ENCODE data around the gene BNC2.

DNA sequence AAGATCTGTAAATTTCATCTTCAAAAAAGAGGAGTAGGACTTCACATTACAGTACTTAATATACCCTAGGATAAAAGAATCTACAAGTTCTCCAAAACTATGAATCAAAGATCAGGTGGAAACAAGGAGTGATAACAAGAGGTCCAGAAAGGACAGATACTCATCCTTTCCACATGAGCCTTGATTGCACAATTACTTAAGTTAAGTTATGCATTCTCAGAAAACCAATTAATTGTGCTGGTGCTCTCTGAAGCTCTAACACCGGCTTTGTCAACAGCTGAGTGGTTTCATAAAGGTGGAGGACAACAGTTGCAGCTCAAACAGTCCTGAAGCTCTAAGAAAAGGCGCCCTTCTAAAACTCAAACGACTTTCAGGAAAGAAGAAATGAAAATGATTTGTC is 251.9 kb downstream of the BNC2 start:
- no peak for TF ChIP-seq CTCF (IDR thresholded peaks at IDR 0.05)
- TF ChIP-seq POLR2AphosphoS5 (IDR thresholded peaks at IDR 0.05) = no peak
- no peak for TF ChIP-seq EP300 (IDR thresholded peaks at IDR 0.05)
